Measurements from ENCODE around the gene TSEN15.

- TF ChIP-seq CTCF (IDR thresholded peaks at IDR 0.05; ENCODE audit: low read depth, low read length) = no peak
- no peak for TF ChIP-seq EZH2phosphoT487 (IDR thresholded peaks at IDR 0.05; ENCODE audit: low read depth)
Observed at GRCh38 chr1:184088037-184088436, 36.5 kb downstream of the TSEN15 start.
